Measurements from ENCODE around the gene GNB1L. TPM values are rescaled to one million over a fixed set of nuclear protein-coding genes. Genes with fewer than 3 reads are reported as not detected.

Gene GNB1L
- total RNA-seq, 5 donors from 2014 or later (not counting 1 experiment from before 2014, with no cell fraction given): 4.8 to 13.7 (median 12.9) TPM

GRCh38 chr22:19824212-19824925 is 30.3 kb downstream of the GNB1L start:
- peaks cover 0 to 9% (median 5%) of the 10 kb centered on the region in 3 donors for H3K4me1 Mint-ChIP-seq
- no peak overlapping the region for H3K27ac Mint-ChIP-seq
- DNase-seq (no peak), ATAC-seq (replicated peaks in 1 of 4) (no peak)
- 91% methylated on average over 14 of the region's 16 CpGs for WGBS (ENCODE audit: insufficient coverage)
- no peak overlapping the region for H3K4me3 Mint-ChIP-seq
- H3K9me3 Mint-ChIP-seq: no peaks in the 10 kb centered on the region
- POLR2A ChIA-PET: no interaction called here
- H3K4me1 ChIP-seq (ENCODE audit: control insufficient read depth in 1 of 2, extremely low read depth in 1 of 2, insufficient read depth in 2 of 2, low read length in 2 of 2): no peaks in the 10 kb centered on the region
- no peaks in the 10 kb centered on the region for H3K9me3 ChIP-seq
- H3K36me3 ChIP-seq (ENCODE audit: control insufficient read depth in 2 of 2, extremely low read depth in 1 of 2, insufficient read depth in 1 of 2, low read length in 1 of 2): peaks cover 0 to 3% of the 10 kb centered on the region in 2 donors
- no peaks in the 10 kb centered on the region for H3K27me3 Mint-ChIP-seq
- CTCF ChIA-PET: no interaction called here
- H3K4me3 ChIP-seq (ENCODE audit: control insufficient read depth in 1 of 2, extremely low read depth in 1 of 2, low read length in 1 of 2): no peak overlapping the region
- no peak overlapping the region for H3K27ac ChIP-seq (ENCODE audit: low read length)
- H3K36me3 Mint-ChIP-seq: peaks cover 8% of the 10 kb centered on the region
- H3K27me3 ChIP-seq (replicated peaks in 1 of 2; ENCODE audit: control insufficient read depth in 2 of 2, extremely low read depth in 1 of 2, insufficient read depth in 2 of 2, low read length in 1 of 2): no peaks in the 10 kb centered on the region

GRCh38 chr22:19823902-19824211 is 30.8 kb downstream of the GNB1L start:
- no peak overlapping the region for H3K27ac ChIP-seq (ENCODE audit: low read length)
- Mint-ChIP-seq H3K9me3 (no peaks in the 10 kb centered on the region), H3K4me1 (peaks cover 0 to 9% (median 5%) of the 10 kb centered on the region in 3 donors), H3K36me3 (peaks cover 8% of the 10 kb centered on the region), H3K4me3 (no peak overlapping the region), H3K27me3 (no peaks in the 10 kb centered on the region), H3K27ac (no peak overlapping the region)
- WGBS (ENCODE audit: insufficient coverage): 100% methylated on average over 6 of the region's 9 CpGs
- ChIA-PET CTCF (no interaction called here), POLR2A (no interaction called here)
- no peaks in the 10 kb centered on the region for H3K9me3 ChIP-seq
- DNase-seq (no peak), ATAC-seq (replicated peaks in 1 of 4) (no peak)
- no peak overlapping the region for H3K4me3 ChIP-seq (ENCODE audit: control insufficient read depth in 1 of 2, extremely low read depth in 1 of 2, low read length in 1 of 2)
- H3K4me1 ChIP-seq (ENCODE audit: control insufficient read depth in 1 of 2, extremely low read depth in 1 of 2, insufficient read depth in 2 of 2, low read length in 2 of 2): no peaks in the 10 kb centered on the region
- H3K36me3 ChIP-seq (ENCODE audit: control insufficient read depth in 2 of 2, extremely low read depth in 1 of 2, insufficient read depth in 1 of 2, low read length in 1 of 2): peaks cover 0 to 3% of the 10 kb centered on the region in 2 donors
- no peaks in the 10 kb centered on the region for H3K27me3 ChIP-seq (replicated peaks in 1 of 2; ENCODE audit: control insufficient read depth in 2 of 2, extremely low read depth in 1 of 2, insufficient read depth in 2 of 2, low read length in 1 of 2)

GRCh38 chr22:19823191-19823901 is 31.3 kb downstream of the GNB1L start:
- 88% methylated on average over 7 of the region's 11 CpGs for WGBS (ENCODE audit: insufficient coverage)
- no peak overlapping the region for H3K4me3 Mint-ChIP-seq
- H3K27me3 Mint-ChIP-seq: no peaks in the 10 kb centered on the region
- Histone ChIP-seq H3K9me3 (no peaks in the 10 kb centered on the region), H3K27ac (ENCODE audit: low read length) (no peak overlapping the region), H3K27me3 (replicated peaks in 1 of 2; ENCODE audit: control insufficient read depth in 2 of 2, extremely low read depth in 1 of 2, insufficient read depth in 2 of 2, low read length in 1 of 2) (no peaks in the 10 kb centered on the region), H3K4me1 (ENCODE audit: control insufficient read depth in 1 of 2, extremely low read depth in 1 of 2, insufficient read depth in 2 of 2, low read length in 2 of 2) (no peaks in the 10 kb centered on the region), H3K36me3 (ENCODE audit: control insufficient read depth in 2 of 2, extremely low read depth in 1 of 2, insufficient read depth in 1 of 2, low read length in 1 of 2) (peaks cover 0 to 3% of the 10 kb centered on the region in 2 donors), H3K4me3 (ENCODE audit: control insufficient read depth in 1 of 2, extremely low read depth in 1 of 2, low read length in 1 of 2) (no peak overlapping the region)
- no peak overlapping the region for H3K27ac Mint-ChIP-seq
- no peak for ATAC-seq (replicated peaks in 1 of 4)
- ChIA-PET POLR2A (no interaction called here), CTCF (no interaction called here)
- H3K4me1 Mint-ChIP-seq: peaks cover 0 to 9% (median 5%) of the 10 kb centered on the region in 3 donors
- H3K36me3 Mint-ChIP-seq: peaks cover 8% of the 10 kb centered on the region
- no peaks in the 10 kb centered on the region for H3K9me3 Mint-ChIP-seq
- peak in 2 of 35 experiments; percentile 6 to 21 for DNase-seq

GRCh38 chr22:19822301-19823117 is 32.2 kb downstream of the GNB1L start:
- Mint-ChIP-seq H3K27me3 (no peaks in the 10 kb centered on the region), H3K27ac (no peak overlapping the region), H3K4me3 (no peak overlapping the region), H3K36me3 (peaks cover 11% of the 10 kb centered on the region), H3K9me3 (no peaks in the 10 kb centered on the region), H3K4me1 (peaks cover 0 to 9% (median 5%) of the 10 kb centered on the region in 3 donors)
- H3K4me1 ChIP-seq (ENCODE audit: control insufficient read depth in 1 of 2, extremely low read depth in 1 of 2, insufficient read depth in 2 of 2, low read length in 2 of 2): no peaks in the 10 kb centered on the region
- ChIA-PET CTCF (no interaction called here), POLR2A (no interaction called here)
- H3K27me3 ChIP-seq (replicated peaks in 1 of 2; ENCODE audit: control insufficient read depth in 2 of 2, extremely low read depth in 1 of 2, insufficient read depth in 2 of 2, low read length in 1 of 2): no peaks in the 10 kb centered on the region
- no peak overlapping the region for H3K27ac ChIP-seq (ENCODE audit: low read length)
- H3K36me3 ChIP-seq (ENCODE audit: control insufficient read depth in 2 of 2, extremely low read depth in 1 of 2, insufficient read depth in 1 of 2, low read length in 1 of 2): peaks cover 0 to 3% of the 10 kb centered on the region in 2 donors
- no peak overlapping the region for H3K4me3 ChIP-seq (ENCODE audit: control insufficient read depth in 1 of 2, extremely low read depth in 1 of 2, low read length in 1 of 2)
- WGBS (ENCODE audit: insufficient coverage): 86% methylated on average over 7 of the region's 18 CpGs
- ATAC-seq (replicated peaks in 1 of 4) (no peak), DNase-seq (peak in 2 of 35 experiments; percentile 10 to 20)
- H3K9me3 ChIP-seq: no peaks in the 10 kb centered on the region

GRCh38 chr22:19821523-19822300 is 33.0 kb downstream of the GNB1L start:
- ATAC-seq (replicated peaks in 1 of 4): no peak
- DNase-seq: peak in 2 of 35 experiments; percentile 9 to 20
- WGBS (ENCODE audit: insufficient coverage): 91% methylated on average over 12 of the region's 20 CpGs
- peaks cover 9% of the 10 kb centered on the region for H3K36me3 Mint-ChIP-seq
- H3K9me3 ChIP-seq: no peaks in the 10 kb centered on the region
- H3K4me1 ChIP-seq (ENCODE audit: control insufficient read depth in 1 of 2, extremely low read depth in 1 of 2, insufficient read depth in 2 of 2, low read length in 2 of 2): no peaks in the 10 kb centered on the region
- H3K27me3 ChIP-seq (replicated peaks in 1 of 2; ENCODE audit: control insufficient read depth in 2 of 2, extremely low read depth in 1 of 2, insufficient read depth in 2 of 2, low read length in 1 of 2): no peaks in the 10 kb centered on the region
- no peaks in the 10 kb centered on the region for H3K9me3 Mint-ChIP-seq
- H3K27me3 Mint-ChIP-seq: no peaks in the 10 kb centered on the region
- CTCF ChIA-PET: no interaction called here
- H3K4me3 Mint-ChIP-seq: no peak overlapping the region
- no peak overlapping the region for H3K27ac Mint-ChIP-seq
- peaks cover 0 to 8% (median 5%) of the 10 kb centered on the region in 3 donors for H3K4me1 Mint-ChIP-seq
- peaks cover 0 to 3% of the 10 kb centered on the region in 2 donors for H3K36me3 ChIP-seq (ENCODE audit: control insufficient read depth in 2 of 2, extremely low read depth in 1 of 2, insufficient read depth in 1 of 2, low read length in 1 of 2)
- no peak overlapping the region for H3K27ac ChIP-seq (ENCODE audit: low read length)
- H3K4me3 ChIP-seq (ENCODE audit: control insufficient read depth in 1 of 2, extremely low read depth in 1 of 2, low read length in 1 of 2): no peak overlapping the region
- POLR2A ChIA-PET: no interaction called here

Measured in T-cell (primary cell).